ENCODE data around the gene KISS1R.

DNA sequence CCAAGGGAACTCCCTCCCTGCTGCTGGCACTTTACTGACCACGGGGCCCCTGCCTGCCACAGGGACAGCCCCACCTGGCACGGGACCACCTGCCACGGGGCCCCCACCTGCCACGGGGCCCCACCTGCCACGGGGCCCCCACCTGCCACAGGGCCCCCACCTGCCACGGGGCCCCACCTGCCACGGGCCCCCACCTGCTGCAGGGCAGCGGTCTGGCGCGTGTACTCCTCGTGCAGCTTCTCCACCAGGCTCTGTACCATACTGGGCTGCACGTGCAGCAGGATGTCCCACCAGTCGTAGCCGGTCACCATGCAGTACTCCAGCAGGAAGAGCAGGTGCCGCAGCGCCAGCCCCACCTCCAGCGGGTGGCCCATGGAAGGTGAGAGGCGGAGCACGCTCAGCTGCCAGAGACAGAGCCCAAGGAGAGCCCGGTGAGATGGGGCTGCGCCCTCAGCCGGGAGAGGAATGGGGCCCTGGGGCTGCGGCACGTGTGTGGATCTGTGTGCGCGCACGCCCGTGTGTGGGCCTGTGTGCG is 40.3 kb upstream of the KISS1R start:
- TF ChIP-seq, protein P1, sequence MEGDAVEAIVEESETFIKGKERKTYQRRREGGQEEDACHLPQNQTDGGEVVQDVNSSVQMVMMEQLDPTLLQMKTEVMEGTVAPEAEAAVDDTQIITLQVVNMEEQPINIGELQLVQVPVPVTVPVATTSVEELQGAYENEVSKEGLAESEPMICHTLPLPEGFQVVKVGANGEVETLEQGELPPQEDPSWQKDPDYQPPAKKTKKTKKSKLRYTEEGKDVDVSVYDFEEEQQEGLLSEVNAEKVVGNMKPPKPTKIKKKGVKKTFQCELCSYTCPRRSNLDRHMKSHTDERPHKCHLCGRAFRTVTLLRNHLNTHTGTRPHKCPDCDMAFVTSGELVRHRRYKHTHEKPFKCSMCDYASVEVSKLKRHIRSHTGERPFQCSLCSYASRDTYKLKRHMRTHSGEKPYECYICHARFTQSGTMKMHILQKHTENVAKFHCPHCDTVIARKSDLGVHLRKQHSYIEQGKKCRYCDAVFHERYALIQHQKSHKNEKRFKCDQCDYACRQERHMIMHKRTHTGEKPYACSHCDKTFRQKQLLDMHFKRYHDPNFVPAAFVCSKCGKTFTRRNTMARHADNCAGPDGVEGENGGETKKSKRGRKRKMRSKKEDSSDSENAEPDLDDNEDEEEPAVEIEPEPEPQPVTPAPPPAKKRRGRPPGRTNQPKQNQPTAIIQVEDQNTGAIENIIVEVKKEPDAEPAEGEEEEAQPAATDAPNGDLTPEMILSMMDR (conservative IDR thresholded peaks at IDR 0.05 in 1 of 2, IDR thresholded peaks at IDR 0.05 in 1 of 2; ENCODE audit: extremely low read depth in 1 of 2, insufficient read depth in 1 of 2, low read depth in 1 of 2, low read length in 2 of 2) = no peak
- TF ChIP-seq EZH2 (IDR thresholded peaks at IDR 0.05; ENCODE audit: borderline replicate concordance, low read length) = no peak
